SHP77 treated with DMSO at 0.1 percent for 48 hours (cell line): Measurements from ENCODE around the gene JAKMIP1.

Experiments
- DNase-seq: peaks from one replicate; lab custom pipeline; 2025; lab: John Stamatoyannopoulos, UW

The JAKMIP1 gene

DNA sequence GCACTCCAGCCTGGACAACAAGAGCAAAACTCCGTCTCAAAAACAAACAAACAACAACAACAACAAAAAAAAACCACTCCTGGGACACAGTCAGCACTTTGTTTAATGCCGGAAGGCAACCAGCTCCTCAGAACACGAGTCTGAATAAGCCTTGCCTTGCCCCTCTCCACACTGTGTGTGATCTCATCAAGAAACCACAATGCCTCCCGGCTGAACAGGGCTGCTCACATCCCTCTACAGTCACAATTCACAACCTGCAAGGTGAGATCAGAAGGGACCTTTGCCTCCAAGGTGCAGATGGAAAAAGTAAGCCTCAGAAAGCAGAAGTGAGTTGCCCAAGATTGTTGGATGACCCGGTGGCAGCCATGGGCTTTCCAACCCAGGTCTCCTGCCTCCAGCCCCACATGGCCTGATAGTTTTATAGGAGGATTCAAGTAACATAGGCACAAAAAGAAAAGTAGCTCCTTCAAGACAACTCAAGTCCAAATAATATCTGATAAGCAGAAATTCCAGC lies 80.8 kb downstream of the JAKMIP1 start:
- DNase-seq = no peak

DNA sequence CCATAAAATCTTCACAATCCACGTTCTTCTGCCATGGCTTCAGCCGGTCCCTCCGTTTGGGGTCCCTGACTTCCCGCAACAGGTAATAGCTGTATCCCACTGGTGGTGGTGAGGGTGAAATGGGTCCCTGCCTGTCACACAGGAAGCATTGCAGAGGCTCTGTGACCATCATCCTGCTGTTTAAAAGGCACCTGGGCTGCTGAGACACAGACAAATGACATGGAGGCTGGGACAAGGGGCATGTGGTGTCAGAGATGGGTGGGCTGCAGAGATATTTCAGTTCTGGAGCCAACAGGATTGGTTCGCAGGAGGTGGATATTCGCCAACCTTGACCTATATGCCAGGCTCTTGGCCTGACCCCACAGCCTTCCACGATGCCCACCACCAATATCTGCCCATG lies 82.1 kb downstream of the JAKMIP1 start:
- no peak for DNase-seq

DNA sequence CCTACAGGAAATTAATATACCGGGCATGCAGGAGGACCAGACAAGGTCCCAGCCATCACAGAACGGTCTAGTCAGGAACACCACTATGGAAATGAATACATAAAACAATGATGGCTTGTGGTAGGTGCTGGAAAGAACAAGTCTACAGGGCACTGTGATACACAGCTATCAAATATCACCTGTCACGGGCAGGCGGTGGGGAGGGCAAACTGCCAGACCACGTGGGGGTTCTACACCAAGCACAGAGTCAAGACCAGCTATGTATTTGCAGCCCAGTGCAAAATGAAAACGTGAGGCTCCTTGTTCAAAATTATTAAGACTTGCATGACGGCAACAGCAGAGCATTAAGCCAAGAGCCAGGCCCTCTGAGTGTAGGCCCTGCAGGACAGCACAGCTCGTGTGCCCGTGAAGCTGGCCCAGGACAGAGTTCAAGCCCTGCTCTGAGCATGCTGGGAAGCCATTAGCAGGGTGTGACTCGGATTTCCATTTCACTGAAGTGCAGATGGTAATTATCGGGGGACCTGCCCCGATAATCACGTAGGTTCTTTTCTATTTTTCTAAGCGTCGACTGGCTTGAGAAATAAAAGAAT lies 83.6 kb downstream of the JAKMIP1 start:
- DNase-seq = no peak

DNA sequence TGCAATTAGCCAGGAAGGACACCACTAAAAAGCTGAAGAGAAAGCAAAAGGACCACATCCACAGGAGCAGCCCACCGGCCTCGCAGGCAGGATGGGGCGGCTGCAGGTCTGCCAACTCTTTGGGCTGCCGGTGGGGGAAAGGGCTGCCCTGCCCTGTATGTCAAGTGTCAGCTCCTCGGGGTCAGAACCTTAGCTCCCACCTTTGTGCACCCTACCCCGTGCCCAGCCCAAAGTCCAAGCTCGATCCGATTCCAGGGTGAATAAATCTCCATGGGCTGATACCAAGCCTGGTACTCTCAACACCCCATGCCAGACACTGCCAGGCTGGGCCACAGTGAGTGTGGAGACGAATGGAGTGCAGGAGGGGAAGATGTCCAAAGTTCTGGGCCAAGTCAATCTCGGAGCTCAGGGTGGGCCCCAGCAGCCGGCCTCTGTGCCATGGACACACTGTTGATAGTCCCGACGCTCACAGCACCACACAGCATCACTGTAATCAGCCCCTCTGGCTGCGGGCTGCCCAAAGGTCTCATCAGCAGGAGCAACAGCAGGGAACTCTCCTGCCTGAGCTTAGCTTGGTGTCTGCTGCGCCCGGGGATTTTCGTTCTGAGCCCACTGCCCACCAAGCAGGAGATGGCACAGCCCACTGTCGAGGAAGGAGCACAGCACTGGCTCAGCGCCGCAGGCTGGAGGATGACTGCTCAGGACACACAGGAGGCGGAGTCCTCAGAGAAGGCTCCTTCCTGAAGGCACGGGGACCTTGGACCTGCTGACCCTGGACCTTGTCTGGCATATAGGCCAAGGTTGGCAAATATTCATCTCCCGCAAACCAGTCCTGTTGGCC lies 84.4 kb downstream of the JAKMIP1 start:
- no peak for DNase-seq

DNA sequence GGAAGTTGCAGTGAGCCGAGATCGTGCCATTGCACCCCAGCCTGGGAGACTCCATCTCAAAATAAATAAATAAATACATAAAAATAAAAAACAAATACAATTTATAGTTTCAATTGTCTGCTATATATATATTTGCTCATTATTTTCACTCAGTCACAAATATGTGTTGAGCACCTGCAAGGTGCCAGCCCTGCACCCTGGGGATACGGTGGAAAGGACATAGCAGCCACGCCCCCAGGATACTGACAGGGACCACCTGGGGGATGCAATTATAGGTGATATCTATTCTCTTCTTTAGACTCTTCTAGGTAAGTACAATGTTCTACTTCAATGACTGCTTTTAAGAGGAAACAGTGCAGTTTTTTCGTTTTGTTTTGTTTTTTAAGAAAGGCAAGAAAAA lies 85.0 kb downstream of the JAKMIP1 start:
- DNase-seq = no peak

DNA sequence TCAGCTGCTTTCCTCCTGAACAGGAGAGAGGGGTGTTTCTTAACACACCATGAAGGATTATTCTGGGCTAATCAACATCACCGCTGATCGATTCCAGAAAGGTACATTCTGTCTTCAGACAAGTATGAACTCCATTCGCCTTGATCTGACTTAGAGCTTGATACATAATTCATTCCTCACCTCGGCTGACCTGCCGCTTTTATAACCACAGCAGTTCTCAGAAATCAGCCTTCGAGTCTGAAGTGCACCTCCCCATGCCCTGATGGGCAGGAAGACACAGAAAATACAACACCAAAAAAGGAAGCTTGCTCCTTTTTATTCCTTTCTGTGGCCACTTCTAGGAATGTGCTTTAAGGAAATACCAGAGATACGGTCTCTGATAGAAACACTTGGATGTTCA lies 85.7 kb downstream of the JAKMIP1 start:
- no peak for DNase-seq

DNA sequence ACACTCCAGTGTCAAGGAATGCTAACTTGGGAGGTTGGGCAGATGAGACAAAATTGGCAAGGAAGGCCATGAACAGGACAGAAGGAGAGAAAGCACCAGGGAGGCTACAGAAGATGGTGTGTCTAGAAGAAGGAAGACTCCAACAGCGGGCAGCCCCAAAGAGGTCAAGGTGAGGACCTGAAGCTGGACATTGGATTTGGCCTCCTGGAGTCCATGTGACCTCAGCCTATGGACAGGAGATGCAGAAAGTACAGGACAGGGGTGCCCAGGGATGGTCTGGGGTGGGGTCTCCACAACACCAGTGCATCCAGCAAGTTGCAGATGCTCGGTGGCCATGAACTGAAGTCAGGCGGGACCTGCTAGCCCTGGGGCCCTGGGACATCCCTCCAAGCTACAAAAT lies 86.2 kb downstream of the JAKMIP1 start:
- no peak for DNase-seq

DNA sequence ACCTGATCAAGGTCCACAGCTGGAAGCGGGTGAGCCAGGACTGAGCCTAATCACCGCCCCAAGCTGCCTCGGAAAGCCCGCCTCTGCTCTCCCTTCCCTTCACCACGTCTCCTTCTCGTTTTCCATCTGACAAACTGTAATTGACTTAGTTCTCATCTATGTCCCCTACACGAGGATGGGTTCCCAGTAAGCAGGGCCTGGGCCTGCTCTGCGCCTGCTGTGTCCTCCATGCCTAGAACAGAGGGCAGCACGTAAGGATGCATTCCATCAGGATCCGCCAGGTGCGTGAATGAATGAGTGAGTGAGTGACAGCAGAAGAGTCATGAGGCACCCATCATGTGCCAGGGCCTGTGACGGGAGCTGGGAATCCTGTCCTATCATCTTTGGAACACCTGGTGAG lies 86.7 kb downstream of the JAKMIP1 start:
- no peak for DNase-seq

DNA sequence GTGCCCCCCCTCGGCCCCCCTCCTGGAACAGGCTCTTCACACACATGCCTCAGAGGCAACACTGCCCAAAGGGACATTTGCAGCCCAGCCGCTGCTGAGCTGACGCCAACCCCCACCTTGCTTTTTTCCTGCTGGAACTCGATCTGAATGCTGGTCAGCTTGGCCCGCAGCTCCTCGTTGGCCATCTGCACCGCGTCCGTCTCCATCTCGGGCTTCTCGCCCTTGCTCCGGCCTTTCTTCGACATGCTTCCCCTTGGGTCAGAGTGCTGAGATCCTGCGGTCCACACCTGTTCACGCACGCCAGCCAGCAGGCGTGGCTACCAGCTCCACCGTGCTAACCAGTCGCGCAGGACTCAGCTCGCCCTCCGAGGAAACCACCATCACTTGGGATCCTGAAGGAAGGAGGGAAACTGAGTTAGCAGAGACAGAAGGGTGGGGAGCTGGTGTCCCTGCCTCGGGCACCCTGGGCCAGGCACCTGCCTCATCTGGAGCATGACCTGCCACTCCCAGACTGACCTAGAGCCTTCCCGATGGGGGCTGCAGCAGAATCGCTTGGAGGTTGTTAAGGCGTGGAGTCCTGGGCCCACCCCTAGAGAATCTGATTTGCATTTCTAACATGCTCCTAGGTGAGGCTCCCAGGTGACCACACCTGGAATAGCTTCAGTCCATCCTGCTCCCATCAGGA lies 87.6 kb downstream of the JAKMIP1 start:
- no peak for DNase-seq

DNA sequence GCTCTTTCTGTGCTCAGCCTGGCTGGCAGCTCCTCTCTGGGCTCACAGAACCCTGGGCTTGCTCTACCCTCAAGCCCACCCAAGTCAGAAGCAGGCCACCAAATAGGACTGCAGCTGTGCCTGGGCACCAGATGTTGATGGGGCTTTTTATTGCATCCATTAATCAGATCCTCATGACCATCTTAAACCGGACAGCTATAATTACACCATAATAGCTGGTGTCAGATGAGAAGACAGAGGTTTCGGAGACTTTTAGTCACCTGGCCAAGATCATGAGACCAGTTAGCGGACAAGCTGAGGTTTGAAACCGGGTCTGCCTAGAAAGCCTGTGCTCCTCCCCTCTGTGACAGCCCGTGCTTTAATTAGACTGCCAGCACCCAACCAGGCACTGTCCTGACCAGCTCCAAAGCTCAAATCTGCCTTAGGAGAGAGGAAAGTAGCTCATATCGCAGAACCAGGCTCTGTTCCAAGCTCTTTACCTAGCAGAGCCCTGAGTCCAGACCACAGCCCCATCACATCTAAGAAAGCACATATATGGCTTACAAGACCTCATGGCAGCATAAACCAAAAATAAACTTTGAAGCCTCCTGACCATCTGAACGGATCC lies 88.9 kb downstream of the JAKMIP1 start:
- DNase-seq = no peak

DNA sequence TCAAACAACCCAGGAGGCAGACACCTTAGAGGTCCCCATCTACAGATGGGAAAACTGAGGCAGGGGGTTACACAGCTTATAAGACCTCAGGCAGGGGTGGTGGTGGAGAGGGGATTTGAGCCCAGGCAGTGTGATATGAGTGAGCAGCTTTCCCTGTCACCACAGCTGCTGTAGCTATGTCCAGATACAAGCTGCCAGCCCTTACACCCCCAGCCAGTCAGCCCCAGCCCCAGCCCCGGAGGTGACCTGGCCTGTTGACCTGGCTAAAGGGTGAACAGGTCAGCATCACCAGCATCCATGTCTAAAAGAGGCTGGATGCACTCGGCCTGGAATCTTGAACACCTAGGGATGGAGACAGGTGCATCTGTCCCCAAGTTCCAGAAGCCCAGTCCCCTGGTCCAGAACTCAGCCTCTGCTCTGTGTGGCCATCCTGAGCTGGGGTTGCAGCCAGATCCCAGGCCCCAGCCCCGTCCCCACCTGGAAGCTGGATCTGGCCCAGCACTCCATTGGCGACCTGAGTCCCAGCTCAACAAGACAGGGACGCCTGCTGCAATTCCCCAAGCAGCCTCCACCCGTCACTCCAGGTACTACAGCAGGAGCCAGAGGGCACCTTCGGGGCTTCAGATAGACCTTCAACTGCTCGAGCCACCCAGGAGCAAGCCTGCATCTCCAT lies 89.5 kb downstream of the JAKMIP1 start:
- DNase-seq = no peak

DNA sequence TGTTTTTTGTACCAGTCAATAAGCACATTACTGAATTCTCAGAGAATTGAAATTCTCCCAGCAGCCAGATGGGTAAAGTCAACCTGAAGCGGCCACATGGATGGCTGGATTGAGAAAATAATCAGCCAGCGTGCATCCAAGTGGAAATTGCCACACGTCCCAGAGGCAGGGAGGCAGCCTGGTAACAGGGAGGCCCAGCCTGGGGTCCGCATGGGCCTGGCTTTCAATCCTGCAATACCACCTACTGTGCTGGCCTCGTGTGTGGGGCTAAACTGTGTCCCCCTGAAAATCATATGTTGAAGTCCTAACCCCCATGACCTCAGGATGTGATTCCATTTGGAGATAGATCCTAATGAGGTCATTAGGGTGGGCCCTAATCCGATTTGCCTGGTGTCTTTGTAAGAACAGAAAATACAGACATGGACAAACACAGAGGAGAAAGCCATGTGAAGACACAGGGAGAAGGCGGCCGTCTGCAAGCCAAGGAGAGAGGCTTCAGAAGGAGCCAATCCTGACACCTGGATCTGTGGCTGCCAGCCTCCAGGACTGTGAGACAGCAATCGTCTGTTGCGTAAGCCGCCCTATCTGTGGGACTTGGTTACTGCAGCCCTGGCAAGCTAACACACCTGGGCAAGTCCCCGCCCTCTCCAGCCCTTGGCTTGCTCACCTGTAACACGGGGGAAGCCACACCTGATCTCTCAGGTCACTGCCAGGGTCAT lies 90.3 kb downstream of the JAKMIP1 start:
- DNase-seq = no peak

DNA sequence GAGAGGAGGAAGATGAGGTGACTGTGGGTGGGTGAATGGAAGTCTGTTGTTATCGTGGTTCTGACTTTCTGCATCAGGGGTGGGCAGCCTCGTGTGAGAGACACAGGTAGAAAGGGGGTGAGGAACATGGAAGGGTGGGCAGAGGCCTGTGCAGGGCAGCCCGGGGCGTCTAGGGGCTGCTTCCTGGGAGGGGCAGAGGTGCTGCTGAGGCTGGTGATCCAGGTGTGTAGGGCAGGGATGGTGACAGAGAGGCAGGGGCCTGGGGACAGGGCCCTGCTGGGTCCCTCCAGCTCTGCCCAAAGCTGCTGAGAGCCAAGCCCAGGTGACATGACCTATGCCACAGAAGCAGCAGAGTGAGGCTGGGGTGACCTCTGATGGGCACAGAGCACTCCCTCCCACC lies 92.5 kb downstream of the JAKMIP1 start:
- no peak for DNase-seq

DNA sequence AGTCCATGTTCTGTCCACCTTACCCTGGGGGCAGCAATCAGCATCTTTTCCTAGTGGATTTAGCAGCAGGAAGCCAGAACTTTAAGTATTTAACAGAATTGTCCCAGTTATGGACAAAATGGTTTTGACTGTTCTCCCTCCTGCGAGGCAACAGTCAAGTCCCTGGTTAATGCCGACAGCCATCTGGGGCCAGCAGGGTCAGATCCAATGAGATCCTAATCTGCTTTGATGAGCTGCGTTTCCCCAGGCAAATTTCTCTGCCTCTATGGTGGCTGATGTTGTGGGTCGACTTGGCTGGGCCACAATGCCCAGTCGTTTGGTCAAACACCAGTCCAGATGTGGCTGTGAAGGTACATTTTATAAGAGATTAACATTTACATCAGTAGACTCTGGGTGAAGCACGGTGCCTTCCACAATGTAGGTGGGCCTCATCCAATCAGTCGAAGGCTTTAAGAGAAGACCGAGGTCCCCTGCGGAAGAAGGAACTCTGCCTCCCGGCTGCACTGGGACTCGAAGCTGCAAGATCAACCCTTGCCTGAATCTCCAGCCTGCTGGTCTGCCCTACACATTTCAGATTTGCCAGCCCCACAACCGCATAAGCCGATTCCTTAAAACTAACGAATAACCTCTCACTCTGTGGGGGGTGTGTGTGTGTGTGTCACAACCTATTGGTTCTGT lies 93.1 kb downstream of the JAKMIP1 start:
- no peak for DNase-seq

DNA sequence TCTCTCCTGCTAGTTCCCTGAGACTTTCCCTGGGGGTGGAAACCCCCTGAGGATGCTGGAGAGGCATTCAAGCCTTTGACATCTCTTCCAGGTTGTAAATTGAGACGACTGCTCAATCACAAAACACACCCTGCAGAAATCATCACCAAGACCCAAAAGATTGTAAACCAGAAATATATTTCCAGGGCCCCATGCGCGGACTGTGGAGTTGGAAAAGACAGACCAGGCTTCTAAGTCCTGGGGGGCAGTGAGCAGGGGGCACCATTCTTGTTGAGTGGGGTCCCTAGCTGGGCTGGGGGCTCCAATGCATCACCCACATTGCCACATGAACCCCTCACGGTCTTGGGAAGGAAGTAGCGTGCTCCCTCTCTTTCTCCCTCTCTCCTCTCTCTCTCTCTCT lies 94.2 kb downstream of the JAKMIP1 start:
- no peak for DNase-seq

DNA sequence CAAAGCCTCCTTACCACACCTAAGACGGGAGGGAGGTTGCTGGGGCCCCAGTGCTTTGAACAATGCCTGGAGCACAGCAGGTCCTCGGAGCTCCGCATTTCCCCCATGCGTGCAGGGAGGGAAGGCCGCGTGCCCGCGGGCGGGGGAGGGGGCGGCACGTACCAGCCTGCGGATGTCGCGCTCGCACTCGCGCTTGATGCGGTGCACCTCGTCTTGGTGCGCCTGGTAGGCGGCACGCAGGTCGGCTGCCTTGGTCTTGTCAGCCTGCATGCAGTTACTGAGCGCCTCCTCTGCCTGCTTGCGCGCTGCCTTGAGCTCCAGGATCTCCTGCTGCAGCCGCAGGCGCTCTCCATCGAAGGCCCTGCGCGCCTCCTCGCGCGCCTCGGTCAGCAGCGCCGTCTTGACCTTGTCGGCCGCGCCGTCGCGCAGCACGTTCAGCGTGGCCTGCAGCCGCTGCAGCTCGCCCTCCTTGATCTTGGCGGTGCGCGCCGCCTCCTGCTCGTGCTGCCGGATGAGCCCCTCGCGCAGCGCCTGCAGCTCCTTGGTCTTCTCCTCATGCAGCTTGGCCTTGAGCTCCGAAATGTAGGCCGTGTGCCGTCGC lies 94.9 kb downstream of the JAKMIP1 start:
- no peak for DNase-seq

DNA sequence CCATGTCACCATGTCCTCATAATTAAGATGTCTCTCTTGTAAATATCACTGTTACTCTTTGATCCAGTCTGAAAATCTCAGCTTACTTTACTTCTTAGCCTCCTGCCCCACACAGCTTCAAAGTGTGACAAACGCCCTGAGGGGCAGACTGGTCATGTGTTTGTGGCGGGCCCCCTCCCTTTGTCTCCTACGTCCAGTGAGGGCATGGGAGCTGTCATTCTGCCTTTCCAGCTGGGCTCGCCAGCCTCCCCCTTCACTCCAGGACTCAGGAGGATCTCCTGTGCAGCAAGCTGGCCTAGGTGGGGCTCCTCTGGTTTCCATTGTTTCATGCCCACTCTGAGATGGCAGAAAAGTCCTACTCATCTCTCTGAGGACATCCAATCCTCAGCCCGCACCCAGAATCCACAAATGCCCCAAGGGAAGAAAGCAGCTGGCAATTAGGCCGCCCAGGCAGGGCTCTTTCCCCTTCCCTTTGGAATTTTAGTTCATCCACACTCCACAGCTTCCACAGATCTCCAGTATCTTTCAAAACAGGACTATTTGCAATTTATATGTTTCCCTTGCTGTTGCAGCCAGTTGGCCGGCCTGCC lies 95.7 kb downstream of the JAKMIP1 start:
- no peak for DNase-seq

DNA sequence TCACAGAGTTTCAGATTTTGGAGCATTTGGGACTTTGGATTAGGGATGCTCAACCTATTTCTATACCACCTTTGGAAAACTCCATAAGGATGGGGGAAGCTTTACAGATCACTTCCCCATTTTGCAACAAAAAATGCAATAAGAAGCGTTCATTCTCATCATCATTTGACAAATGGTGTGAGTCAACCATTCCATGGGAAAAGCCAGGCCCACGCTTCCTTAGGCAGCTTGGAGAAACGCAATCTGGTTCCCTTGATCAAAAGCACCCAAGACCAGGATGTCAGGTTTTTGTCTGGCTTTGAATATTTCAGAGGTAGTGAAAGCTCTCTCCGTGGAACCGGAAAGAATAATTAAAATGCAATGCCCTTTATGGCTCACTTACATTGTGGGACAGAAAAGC lies 102.8 kb downstream of the JAKMIP1 start:
- DNase-seq = no peak

DNA sequence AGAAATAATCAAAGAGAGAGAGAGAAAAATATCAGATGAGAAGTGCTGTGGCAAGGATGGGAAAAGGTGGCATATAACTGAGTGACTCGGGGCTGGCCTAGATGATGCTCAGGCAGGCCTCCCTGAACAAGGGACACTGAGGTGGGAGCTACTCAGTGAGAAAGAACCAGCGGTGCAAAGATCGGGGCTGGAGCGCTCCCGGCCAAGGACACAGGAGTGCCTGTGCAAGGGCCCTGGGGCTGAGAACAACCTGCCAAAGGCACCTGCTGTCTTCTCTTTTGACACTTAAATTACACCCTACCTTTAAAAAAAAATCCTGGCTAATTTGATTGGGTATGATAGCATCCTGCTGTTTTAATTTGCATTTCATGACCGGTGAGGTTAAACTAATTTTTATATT lies 104.5 kb downstream of the JAKMIP1 start:
- no peak for DNase-seq
